Loucy (cell line): Measurements from ENCODE around the gene PRR18.

Experiments
- H2AFZ ChIP-seq: fragments of 200-600 bp; sonication (generic); 2 replicates; pipeline ENCODE4 v1.6.0; 2016; ENCODE audit warnings: antibody characterized with exemption, mild to moderate bottlenecking, low read length, moderate library complexity
- H3F3A ChIP-seq: fragments of 200-600 bp; 2 replicates; pipeline ENCODE4 v1.6.0; 2016; ENCODE audit warnings: antibody characterized with exemption, low read depth, mild to moderate bottlenecking
- H3K27me3 ChIP-seq: fragments of 200-600 bp; sonication (generic); 2 replicates; pipeline ENCODE4 v1.6.1; 2014; ENCODE audit warnings: low read length, mild to moderate bottlenecking; ENCODE audit not compliant: insufficient read depth, poor library complexity, severe bottlenecking
- H3K36me3 ChIP-seq: fragments of 200-600 bp; sonication (generic); 2 replicates; pipeline ENCODE4 v1.6.1; 2016; ENCODE audit warnings: low read length; ENCODE audit not compliant: insufficient read depth
- H3K4me1 ChIP-seq: fragments of 200-600 bp; sonication (generic); 2 replicates; pipeline ENCODE4 v1.5.1; 2014; ENCODE audit warnings: low read length, mild to moderate bottlenecking; ENCODE audit not compliant: insufficient read depth, poor library complexity, severe bottlenecking
- H3K4me2 ChIP-seq: fragments of 200-600 bp; sonication (generic); 2 replicates; pipeline ENCODE4 v1.6.0; 2014; ENCODE audit warnings: antibody characterized with exemption, low read length, low read depth, mild to moderate bottlenecking; ENCODE audit not compliant: poor library complexity, severe bottlenecking
- H3K4me3 ChIP-seq: fragments of 200-600 bp; sonication (generic); 2 replicates; pipeline ENCODE4 v1.5.1; 2014; ENCODE audit warnings: low read length, mild to moderate bottlenecking, mixed read lengths; ENCODE audit not compliant: poor library complexity, severe bottlenecking
- H3K79me2 ChIP-seq: fragments of 200-600 bp; sonication (generic); 2 replicates; pipeline ENCODE4 v1.6.1; 2014; ENCODE audit warnings: low read length; ENCODE audit not compliant: insufficient read depth
- H3K9ac ChIP-seq: fragments of 200-600 bp; sonication (generic); 2 replicates; pipeline ENCODE4 v1.6.0; 2014; ENCODE audit warnings: mild to moderate bottlenecking, low read depth, low read length, moderate library complexity; ENCODE audit not compliant: poor library complexity, severe bottlenecking
- H3K9me2 ChIP-seq: fragments of 200-600 bp; sonication (generic); replicated peaks from 2 replicates; pipeline ENCODE4 v1.6.1; 2016; ENCODE audit warnings: low read depth, low read length, mixed read lengths
- H3K9me3 ChIP-seq: fragments of 200-600 bp; sonication (generic); 2 replicates; pipeline ENCODE4 v1.6.1; 2014; ENCODE audit warnings: mild to moderate bottlenecking, antibody characterized with exemption, low read length, low read depth; ENCODE audit not compliant: insufficient read depth
- H4K20me1 ChIP-seq: fragments of 200-600 bp; sonication (generic); 2 replicates; pipeline ENCODE4 v1.6.0; 2014; ENCODE audit warnings: antibody characterized with exemption, low read length, mild to moderate bottlenecking; ENCODE audit not compliant: insufficient read depth, poor library complexity, severe bottlenecking
- EZH2phosphoT487 ChIP-seq: fragments of 200-600 bp; IDR thresholded peaks from 2 replicates; pipeline ENCODE4 v1.6.1; 2018; ENCODE audit warnings: antibody characterized with exemption, mild to moderate bottlenecking, moderate library complexity, borderline replicate concordance
- TF ChIP-seq, protein P1 (sequence below): fragments of 200-600 bp; sonication (generic); conservative IDR thresholded peaks from 2 replicates; pipeline ENCODE4 v1.5.1; 2014; ENCODE audit warnings: mild to moderate bottlenecking, antibody characterized with exemption, low read length

The PRR18 gene

DNA sequence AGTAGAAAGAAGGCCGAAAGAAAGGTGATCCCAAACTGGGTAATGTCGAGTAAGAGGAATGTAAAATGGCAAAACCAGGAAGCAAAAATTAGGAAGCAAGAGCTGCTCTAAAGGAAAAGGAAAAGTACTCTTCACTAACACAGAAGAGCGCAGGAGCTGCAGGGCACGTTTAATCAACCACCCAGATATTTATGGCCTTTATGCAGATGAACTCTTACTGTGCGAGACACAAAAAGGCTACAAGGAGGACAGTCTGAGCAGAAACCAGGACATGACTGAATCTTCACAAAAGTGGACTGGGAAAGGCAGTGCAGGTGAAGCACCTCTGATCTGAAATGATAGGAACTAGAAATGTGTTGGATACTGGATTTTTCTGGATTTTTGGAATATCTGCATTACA is 15.2 kb upstream of the PRR18 start:
- Histone ChIP-seq H3F3A (no peaks in the 10 kb centered on the region), H4K20me1 (peaks cover 8% of the 10 kb centered on the region), H3K9ac (no peak overlapping the region), H3K27me3 (no peaks in the 10 kb centered on the region), H3K4me3 (no peak overlapping the region), H3K9me2 (no peaks in the 10 kb centered on the region), H2AFZ (no peak overlapping the region), H3K79me2 (peaks cover 25% of the 10 kb centered on the region; the same call in 1 of the 2 replicates), H3K4me1 (no peaks in the 10 kb centered on the region), H3K9me3 (no peaks in the 10 kb centered on the region), H3K36me3 (peaks cover 71% of the 10 kb centered on the region), H3K4me2 (no peak overlapping the region)
- TF ChIP-seq, protein P1, sequence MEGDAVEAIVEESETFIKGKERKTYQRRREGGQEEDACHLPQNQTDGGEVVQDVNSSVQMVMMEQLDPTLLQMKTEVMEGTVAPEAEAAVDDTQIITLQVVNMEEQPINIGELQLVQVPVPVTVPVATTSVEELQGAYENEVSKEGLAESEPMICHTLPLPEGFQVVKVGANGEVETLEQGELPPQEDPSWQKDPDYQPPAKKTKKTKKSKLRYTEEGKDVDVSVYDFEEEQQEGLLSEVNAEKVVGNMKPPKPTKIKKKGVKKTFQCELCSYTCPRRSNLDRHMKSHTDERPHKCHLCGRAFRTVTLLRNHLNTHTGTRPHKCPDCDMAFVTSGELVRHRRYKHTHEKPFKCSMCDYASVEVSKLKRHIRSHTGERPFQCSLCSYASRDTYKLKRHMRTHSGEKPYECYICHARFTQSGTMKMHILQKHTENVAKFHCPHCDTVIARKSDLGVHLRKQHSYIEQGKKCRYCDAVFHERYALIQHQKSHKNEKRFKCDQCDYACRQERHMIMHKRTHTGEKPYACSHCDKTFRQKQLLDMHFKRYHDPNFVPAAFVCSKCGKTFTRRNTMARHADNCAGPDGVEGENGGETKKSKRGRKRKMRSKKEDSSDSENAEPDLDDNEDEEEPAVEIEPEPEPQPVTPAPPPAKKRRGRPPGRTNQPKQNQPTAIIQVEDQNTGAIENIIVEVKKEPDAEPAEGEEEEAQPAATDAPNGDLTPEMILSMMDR: no peak
- TF ChIP-seq EZH2phosphoT487: no peak

DNA sequence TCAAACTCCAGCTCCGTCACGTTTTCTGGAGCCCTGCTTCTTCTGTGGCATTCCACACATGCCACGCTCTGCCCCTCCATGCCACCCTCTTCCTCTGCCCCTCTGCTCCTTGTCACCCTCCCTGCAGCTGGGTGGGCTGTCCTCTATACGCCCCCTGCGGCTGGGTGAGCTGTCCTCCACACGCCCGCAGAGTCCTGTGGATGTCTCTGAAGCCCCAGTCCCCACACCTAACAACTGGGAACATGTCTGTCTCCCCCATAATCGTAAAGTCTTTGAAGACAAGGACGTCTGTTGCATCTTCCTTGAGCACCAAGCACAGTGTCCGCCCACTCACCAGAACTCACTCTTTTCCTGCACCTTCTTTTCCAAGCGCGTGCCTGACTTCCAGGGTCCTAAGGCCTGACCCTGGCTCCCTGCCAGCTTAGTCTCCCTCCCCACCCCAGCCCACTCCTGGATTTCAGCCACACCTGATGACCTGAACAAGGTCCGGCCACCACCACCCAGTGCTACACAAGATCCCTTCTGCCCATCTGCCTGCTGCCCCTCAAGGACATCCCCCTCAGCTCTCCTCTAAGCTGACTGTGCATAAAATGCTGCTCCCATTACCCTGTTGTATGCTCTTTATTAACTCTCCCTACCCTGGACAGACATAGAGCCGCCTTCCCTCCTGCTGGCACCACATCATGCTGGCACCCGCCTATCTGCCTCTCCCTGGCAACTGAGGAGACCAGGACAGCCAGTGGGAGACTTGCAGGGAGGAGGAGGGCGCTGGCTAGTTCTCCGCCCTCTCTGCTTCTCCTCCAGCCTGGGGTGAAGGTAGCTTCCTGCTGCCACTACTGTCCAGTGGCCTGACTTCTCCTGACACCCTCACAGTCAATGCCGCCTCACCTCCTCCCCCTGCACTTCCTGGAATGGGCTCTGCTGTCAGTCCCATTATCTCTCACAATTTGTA is 10.7 kb upstream of the PRR18 start:
- no peaks in the 10 kb centered on the region for H3K4me1 ChIP-seq
- H3K79me2 ChIP-seq: no peaks in the 10 kb centered on the region
- H2AFZ ChIP-seq: no peak overlapping the region
- no peak overlapping the region for H3K4me3 ChIP-seq
- no peaks in the 10 kb centered on the region for H3K9me2 ChIP-seq
- no peaks in the 10 kb centered on the region for H3K9me3 ChIP-seq
- H3K4me2 ChIP-seq: no peak overlapping the region
- H3F3A ChIP-seq: no peaks in the 10 kb centered on the region
- no peak overlapping the region for H3K9ac ChIP-seq
- TF ChIP-seq, protein P1: no peak
- TF ChIP-seq EZH2phosphoT487: no peak
- H3K36me3 ChIP-seq: peaks cover 38% of the 10 kb centered on the region
- H3K27me3 ChIP-seq: no peaks in the 10 kb centered on the region
- no peaks in the 10 kb centered on the region for H4K20me1 ChIP-seq

DNA sequence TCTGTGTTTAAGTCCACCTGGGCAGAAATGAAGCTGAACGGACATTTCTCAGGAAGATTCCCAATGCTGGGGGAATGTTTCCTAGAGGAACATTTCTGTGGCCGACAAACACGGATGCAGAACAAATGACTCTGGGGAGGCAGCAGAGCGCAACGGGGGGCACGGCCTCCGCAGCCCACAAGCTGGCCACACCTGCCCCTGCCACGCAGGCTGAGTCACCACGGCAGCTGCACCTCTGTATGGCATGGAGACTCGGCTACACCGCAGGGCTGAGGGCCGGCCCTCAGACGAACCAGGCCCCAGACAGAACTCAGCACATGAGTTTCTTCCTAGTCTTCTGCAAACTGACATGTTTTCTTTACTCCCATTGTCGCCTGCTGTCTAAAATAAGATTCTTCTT is 10.0 kb upstream of the PRR18 start:
- no peak overlapping the region for H3K9ac ChIP-seq
- TF ChIP-seq, protein P1: no peak
- no peak for TF ChIP-seq EZH2phosphoT487
- no peaks in the 10 kb centered on the region for H3K9me2 ChIP-seq
- H3K4me1 ChIP-seq: no peaks in the 10 kb centered on the region
- no peaks in the 10 kb centered on the region for H4K20me1 ChIP-seq
- H3K79me2 ChIP-seq: no peaks in the 10 kb centered on the region
- H3K4me2 ChIP-seq: no peak overlapping the region
- no peaks in the 10 kb centered on the region for H3K27me3 ChIP-seq
- H3K4me3 ChIP-seq: no peak overlapping the region
- no peaks in the 10 kb centered on the region for H3F3A ChIP-seq
- no peak overlapping the region for H2AFZ ChIP-seq
- peaks cover 32% of the 10 kb centered on the region for H3K36me3 ChIP-seq
- no peaks in the 10 kb centered on the region for H3K9me3 ChIP-seq
